DOHH2 (cell line): ENCODE measurements around the gene ERCC4.

Experiments used
- H3F3A ChIP-seq: fragments of 200-600 bp; sonication (generic), shearing (Covaris generic); 2 replicates; pipeline ENCODE4 v1.6.0; 2016; ENCODE audit warnings: antibody characterized with exemption, mild to moderate bottlenecking; ENCODE audit not compliant: control insufficient read depth, insufficient read depth
- H3K27ac ChIP-seq: fragments of 200-600 bp; sonication (generic); 2 replicates; pipeline ENCODE4 v1.5.1; 2014; ENCODE audit warnings: low read depth, mild to moderate bottlenecking, low read length, moderate library complexity
- H3K27me3 ChIP-seq: fragments of 200-600 bp; sonication (generic); 2 replicates; pipeline ENCODE4 v1.6.1; 2014; ENCODE audit warnings: mild to moderate bottlenecking, low read length, mixed read lengths; ENCODE audit not compliant: control insufficient read depth
- H3K36me3 ChIP-seq: fragments of 200-600 bp; sonication (generic); 2 replicates; pipeline ENCODE4 v1.6.1; 2014; ENCODE audit warnings: mild to moderate bottlenecking, low read length, moderate library complexity, mixed read lengths; ENCODE audit not compliant: control insufficient read depth
- H3K4me1 ChIP-seq: fragments of 200-600 bp; sonication (generic); 2 replicates; pipeline ENCODE4 v1.6.1; 2014; ENCODE audit warnings: mild to moderate bottlenecking, low read length, mixed read lengths; ENCODE audit not compliant: control insufficient read depth
- H3K4me2 ChIP-seq: fragments of 200-600 bp; sonication (generic); 2 replicates; pipeline ENCODE4 v1.6.0; 2014; ENCODE audit warnings: mild to moderate bottlenecking, low read length, moderate library complexity
- H3K4me3 ChIP-seq: fragments of 200-600 bp; sonication (generic); 2 replicates; pipeline ENCODE4 v1.5.1; 2014; ENCODE audit warnings: mild to moderate bottlenecking, low read length, mixed read lengths
- H3K79me2 ChIP-seq: fragments of 200-600 bp; sonication (generic); 2 replicates; pipeline ENCODE4 v1.6.1; 2014; ENCODE audit warnings: mild to moderate bottlenecking, low read length, mixed read lengths; ENCODE audit not compliant: control insufficient read depth
- H3K9me2 ChIP-seq: fragments of 200-600 bp; sonication (generic); replicated peaks from 2 replicates; pipeline ENCODE4 v1.6.1; 2014; ENCODE audit warnings: mild to moderate bottlenecking, low read length, mixed read lengths; ENCODE audit not compliant: control insufficient read depth
- H3K9me3 ChIP-seq: fragments of 200-600 bp; sonication (generic); 2 replicates; pipeline ENCODE4 v1.6.1; 2014; ENCODE audit warnings: antibody characterized with exemption, low read length, mixed read lengths; ENCODE audit not compliant: control insufficient read depth, insufficient read depth
- H4K20me1 ChIP-seq: fragments of 200-600 bp; sonication (generic); 2 replicates; pipeline ENCODE4 v1.6.0; 2014; ENCODE audit warnings: low read depth, mild to moderate bottlenecking, antibody characterized with exemption, low read length, moderate library complexity; ENCODE audit not compliant: control insufficient read depth, insufficient read depth
- CTCF ChIP-seq: fragments of 200-600 bp; sonication (generic); IDR thresholded peaks from one replicate; pipeline ENCODE4 v1.5.1; 2014; ENCODE audit warnings: antibody characterized with exemption, mild to moderate bottlenecking, low read depth, low read length; ENCODE audit not compliant: poor library complexity, severe bottlenecking
- EZH2phosphoT487 ChIP-seq: fragments of 200-600 bp; sonication (generic); IDR thresholded peaks from 2 replicates; pipeline ENCODE4 v1.6.1; 2017; ENCODE audit warnings: borderline replicate concordance, mild to moderate bottlenecking, antibody characterized with exemption, low read length, moderate library complexity, mixed read lengths

The ERCC4 gene

GRCh38 chr16:13911871-13912270 is 8.1 kb upstream of the ERCC4 start:
- Histone ChIP-seq H3K4me2 (no peak overlapping the region), H3K4me3 (no peak overlapping the region), H3K27ac (no peak overlapping the region), H3F3A (no peaks in the 10 kb centered on the region), H3K9me3 (peaks cover 5% of the 10 kb centered on the region), H3K36me3 (no peaks in the 10 kb centered on the region), H3K4me1 (peaks cover 14% of the 10 kb centered on the region), H3K27me3 (peaks cover 36% of the 10 kb centered on the region), H4K20me1 (no peaks in the 10 kb centered on the region), H3K79me2 (no peaks in the 10 kb centered on the region), H3K9me2 (no peaks in the 10 kb centered on the region)
- no peak for TF ChIP-seq CTCF
- no peak for TF ChIP-seq EZH2phosphoT487

- Histone ChIP-seq H3K9me2 (no peaks in the 10 kb centered on the region), H3K79me2 (no peaks in the 10 kb centered on the region), H3K36me3 (no peaks in the 10 kb centered on the region), H3K4me2 (no peak overlapping the region; the same call in 1 of the 2 replicates), H4K20me1 (no peaks in the 10 kb centered on the region), H3K27ac (no peak overlapping the region), H3K4me3 (no peak overlapping the region), H3K27me3 (peaks cover 26% of the 10 kb centered on the region), H3K9me3 (peaks cover 5% of the 10 kb centered on the region), H3K4me1 (peaks cover 14% of the 10 kb centered on the region), H3F3A (no peaks in the 10 kb centered on the region)
- TF ChIP-seq EZH2phosphoT487 = no peak
- no peak for TF ChIP-seq CTCF
These were observed 7.1 kb upstream of the ERCC4 start for GRCh38 chr16:13912891-13913290.

- H3K27me3 ChIP-seq = peaks cover 25% of the 10 kb centered on the region
- H4K20me1 ChIP-seq = no peaks in the 10 kb centered on the region
- no peaks in the 10 kb centered on the region for H3K9me2 ChIP-seq
- peaks cover 14% of the 10 kb centered on the region for H3K4me1 ChIP-seq
- H3K27ac ChIP-seq = no peak overlapping the region
- H3K4me3 ChIP-seq = no peak overlapping the region
- peaks cover 5% of the 10 kb centered on the region for H3K9me3 ChIP-seq
- TF ChIP-seq EZH2phosphoT487 (no peak), CTCF (no peak)
- H3K36me3 ChIP-seq = no peaks in the 10 kb centered on the region
- no peak overlapping the region for H3K4me2 ChIP-seq
- no peaks in the 10 kb centered on the region for H3K79me2 ChIP-seq
- no peaks in the 10 kb centered on the region for H3F3A ChIP-seq
These were observed 6.3 kb upstream of the ERCC4 start for GRCh38 chr16:13913374-13914292.
